Fibroblast of mammary gland (primary cell): ENCODE results near the gene PGS1.

Source experiments
- DNase-seq: peaks from one replicate; pipeline ENCODE4 v3.0.0-alpha.2; 2010; ENCODE audit warnings: low read depth
- H3K4me3 ChIP-seq: 2 replicates; pipeline ENCODE4 v1.5.1; 2011; ENCODE audit warnings: low read depth, mild to moderate bottlenecking, low read length, moderate library complexity; ENCODE audit not compliant: control insufficient read depth
- TF ChIP-seq, protein P1 (sequence below): conservative IDR thresholded peaks from 2 replicates; pipeline ENCODE4 v1.5.1; 2011; ENCODE audit warnings: low read depth, low read length, inconsistent platforms; ENCODE audit not compliant: control insufficient read depth, insufficient read depth

Gene PGS1

DNA sequence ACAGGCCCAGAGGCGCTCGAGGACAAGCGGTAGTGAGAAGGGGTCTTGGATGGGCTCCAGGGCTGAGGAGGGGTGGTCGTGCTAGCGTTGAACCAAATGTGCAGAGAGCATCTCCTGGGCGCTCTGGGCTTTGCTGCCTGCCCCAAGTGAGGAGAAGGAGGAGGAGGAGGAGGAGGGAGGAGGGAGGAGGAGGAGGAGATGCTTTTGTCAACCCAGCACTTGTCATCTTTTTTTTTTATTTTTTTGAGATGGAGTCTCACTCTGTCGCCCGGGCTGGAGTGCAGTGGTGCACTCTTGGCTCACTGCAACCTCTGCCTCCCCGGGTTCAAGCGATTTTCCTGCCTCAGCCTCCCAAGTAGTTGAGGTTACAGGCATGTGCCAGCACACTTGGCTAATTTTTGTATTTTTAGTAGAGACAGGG is 59.8 kb downstream of the PGS1 start:
- TF ChIP-seq, protein P1, sequence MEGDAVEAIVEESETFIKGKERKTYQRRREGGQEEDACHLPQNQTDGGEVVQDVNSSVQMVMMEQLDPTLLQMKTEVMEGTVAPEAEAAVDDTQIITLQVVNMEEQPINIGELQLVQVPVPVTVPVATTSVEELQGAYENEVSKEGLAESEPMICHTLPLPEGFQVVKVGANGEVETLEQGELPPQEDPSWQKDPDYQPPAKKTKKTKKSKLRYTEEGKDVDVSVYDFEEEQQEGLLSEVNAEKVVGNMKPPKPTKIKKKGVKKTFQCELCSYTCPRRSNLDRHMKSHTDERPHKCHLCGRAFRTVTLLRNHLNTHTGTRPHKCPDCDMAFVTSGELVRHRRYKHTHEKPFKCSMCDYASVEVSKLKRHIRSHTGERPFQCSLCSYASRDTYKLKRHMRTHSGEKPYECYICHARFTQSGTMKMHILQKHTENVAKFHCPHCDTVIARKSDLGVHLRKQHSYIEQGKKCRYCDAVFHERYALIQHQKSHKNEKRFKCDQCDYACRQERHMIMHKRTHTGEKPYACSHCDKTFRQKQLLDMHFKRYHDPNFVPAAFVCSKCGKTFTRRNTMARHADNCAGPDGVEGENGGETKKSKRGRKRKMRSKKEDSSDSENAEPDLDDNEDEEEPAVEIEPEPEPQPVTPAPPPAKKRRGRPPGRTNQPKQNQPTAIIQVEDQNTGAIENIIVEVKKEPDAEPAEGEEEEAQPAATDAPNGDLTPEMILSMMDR, result no peak
- DNase-seq, result no peak
- no peak overlapping the region for H3K4me3 ChIP-seq

DNA sequence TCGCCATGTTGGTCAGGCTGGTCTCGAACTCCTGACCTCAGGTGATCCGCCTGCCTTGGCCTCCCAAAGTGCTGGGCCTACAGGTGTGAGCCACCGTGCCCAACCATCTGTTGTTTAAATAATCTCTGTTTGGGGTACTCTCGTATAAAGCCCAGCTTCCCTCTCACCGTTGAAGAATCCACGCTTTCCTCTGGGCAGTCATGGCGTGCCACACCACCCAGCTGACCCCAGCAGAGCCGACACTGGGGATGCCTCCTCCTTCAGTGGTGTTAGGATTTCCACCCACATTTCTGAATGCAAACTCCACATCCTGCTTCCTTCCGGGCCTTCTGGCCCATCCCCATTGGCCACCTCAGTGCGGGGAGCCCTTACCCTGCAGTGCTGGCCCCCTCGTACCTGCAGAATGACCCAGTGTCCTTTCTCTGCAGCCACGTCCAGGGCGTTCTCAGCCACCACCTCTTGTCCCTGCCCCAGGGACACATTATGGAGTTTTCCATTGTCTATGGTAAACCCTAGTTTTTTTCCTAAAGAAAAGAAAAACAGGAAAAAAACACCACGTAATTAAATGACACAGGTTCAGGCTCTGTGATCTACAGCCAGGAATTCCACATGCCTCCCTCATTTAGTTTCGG is 60.4 kb downstream of the PGS1 start:
- no peak for DNase-seq
- no peak overlapping the region for H3K4me3 ChIP-seq
- TF ChIP-seq, protein P1, result no peak

DNA sequence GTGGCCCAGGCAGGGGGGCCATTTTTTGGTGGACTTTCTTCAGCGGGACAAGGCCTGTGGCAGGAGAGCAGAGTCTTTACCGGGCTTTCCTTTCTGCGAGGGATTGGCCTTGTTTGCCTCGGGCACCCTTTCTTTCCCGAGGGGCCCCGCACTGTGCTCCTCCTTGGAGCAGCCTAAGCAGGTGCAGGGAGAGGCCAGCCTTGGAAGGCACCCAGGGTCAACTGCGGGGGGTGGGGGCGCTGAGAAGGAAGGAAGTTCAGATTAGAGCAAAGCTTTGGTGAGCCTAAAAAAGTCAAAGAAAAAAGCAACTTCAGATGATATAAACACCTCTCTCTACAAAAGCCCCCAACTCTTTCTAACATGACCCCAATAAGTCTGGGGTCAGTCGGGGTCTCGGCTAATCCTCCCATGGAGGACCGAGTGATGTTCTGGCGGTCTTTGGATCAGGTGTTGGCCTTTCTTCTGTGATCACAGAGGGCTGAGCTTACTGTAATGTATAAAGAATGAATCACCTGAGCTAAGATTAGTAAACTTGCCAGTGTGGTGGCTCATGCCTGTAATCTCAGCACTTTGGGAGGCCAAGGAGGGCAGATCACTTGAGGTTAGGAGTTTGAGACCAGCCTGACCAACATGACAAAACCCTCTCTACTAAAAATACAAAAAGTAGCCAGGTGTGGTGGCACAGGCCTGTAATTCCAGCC is 63.0 kb downstream of the PGS1 start:
- no peak for DNase-seq
- H3K4me3 ChIP-seq, result no peak overlapping the region
- TF ChIP-seq, protein P1, result no peak

DNA sequence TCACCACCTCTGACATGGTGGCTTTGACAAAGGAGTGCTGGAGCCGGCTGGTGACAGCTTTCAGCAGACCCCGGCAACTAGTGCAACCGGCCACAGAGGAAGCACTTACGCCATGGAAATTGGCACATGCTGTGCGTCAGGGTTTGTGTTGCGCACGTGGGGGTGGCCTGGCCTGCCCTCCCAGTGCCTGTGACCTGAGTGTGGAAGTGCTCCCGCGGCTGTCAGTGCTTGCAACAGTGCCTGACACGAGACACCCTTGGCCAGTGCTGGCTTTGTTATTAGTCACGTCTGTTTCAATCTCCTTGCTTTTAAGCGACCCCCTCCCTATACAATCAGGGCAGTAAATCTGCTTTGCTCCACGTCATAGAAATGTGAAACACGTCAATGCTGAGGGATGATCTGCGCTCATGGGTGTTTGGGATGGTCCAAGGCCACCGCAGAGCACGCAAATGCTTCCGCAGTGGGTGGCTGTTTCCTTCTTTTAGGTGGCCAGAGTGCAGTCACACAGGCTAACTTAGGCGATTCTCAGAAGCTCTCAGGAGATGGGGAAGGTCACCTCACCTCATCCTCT is 64.3 kb downstream of the PGS1 start:
- H3K4me3 ChIP-seq, result no peak overlapping the region
- DNase-seq, result peak; percentile 46
- TF ChIP-seq, protein P1, result no peak

DNA sequence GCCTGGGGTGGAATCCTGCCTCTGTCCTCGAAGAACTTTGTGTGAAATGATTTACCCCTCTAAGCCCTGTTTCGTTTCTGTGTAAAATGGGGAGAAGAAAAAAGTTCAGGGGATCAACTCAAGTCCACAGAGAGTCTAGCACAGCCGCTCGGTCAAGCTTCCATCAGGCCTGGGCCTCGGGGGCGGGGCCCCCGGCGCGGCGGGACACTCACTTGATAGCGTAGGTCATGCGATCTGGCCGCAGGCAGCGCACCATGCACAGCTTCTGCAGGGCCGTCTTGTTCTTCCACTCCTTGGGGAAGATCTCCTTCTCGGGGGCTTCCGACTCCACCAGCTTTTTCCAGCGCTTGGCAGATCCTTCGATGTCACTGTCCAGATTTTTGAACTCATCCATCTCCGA is 65.9 kb downstream of the PGS1 start:
- no peak overlapping the region for H3K4me3 ChIP-seq
- TF ChIP-seq, protein P1, result no peak
- DNase-seq, result no peak

DNA sequence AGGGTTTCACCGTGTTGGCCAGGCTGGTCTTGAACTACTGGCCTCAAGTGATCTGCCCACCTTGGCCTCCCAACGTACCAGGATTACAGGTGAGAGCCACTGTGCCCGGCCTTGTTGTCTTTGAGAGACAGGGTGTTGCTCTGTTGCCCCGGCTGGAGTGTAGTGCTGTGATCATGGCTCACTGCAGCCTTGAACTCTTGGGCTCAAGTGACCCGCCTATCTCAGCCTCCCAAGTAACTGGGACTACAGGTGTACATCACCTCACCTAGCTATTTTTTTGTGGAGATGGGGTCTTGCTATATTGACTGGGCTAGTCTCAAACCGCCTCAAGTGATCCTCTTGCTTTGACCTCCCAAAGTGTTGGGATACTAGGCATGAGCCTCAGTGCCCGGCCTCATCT is 68.4 kb downstream of the PGS1 start:
- no peak for DNase-seq

More for the DNA sequence above, 68.4 kb downstream of the PGS1 start:
- H3K4me3 ChIP-seq, result no peak overlapping the region
- TF ChIP-seq, protein P1, result no peak
